ENCODE data around the gene UGT1A3.

The UGT1A3 gene

DNA sequence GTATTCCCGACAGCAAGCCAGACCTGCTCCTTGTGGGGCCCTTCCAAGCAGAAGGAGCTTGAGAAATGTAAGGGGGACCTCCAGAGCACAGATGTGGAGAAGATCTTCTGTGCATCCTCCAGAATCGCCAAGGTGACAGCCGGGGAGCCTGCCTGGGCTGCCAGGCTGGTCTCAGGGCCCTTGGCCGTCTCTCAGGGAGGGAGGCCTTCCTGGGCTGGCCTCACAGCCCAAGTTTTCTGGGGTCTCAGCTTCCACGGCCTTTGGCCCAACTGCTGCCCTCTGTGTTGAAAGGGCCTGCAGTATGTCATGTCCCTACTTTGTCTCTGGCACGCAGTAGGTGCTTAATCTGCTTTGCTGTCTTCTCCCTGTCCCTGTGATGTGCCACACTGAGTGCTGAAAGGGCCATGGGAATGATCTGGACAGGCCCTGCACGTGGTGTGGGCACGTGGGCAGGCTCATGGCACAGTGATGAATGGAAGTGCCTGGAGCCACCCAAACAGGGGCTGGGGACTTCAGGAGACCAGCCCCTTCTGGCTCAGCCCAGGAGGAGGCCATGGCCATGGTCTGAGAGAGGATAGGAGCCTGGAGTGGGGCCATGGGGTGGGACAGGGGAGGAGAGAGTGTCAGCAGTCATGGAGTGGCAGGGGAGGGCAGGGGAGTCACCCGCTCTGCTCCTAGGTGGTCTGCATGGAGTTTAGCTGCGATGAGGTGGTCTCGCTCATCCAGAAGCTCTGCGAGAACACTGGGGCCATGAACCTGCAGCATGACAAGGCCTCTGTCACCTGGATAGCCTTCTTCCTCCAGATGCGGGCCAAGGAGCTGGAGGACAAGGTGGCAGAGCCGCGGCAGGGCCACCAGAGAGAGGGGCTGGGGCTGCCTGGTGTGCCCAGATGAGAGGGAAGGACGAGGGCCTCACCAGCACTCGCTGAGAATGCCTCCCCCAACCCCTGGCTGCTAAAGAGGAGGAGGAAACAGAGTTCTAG, 90.1 kb downstream of the UGT1A3 start:
- no peak for DNase-seq

- DNase-seq = no peak
Observed at GRCh38 chr2:233819884-233820773, 91.3 kb downstream of the UGT1A3 start.

DNA sequence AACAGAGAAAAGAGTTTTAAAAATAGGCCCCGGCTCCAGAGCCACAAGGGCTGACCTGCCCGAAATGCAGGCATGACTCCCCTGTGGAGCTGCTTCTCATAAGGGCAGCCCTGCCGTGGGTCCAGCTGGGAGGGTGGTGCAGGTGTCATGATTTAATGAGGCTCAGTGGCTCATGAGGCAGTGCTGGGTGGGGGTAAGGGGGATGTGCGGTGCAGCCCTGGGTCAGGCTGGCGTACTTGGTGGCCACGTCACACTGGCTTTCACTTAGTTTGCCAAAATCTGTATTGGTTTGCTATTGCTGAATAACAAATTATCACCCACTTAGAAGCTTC, 91.9 kb downstream of the UGT1A3 start:
- no peak for DNase-seq

GRCh38 chr2:233821196-233821595, 92.4 kb downstream of the UGT1A3 start:
- DNase-seq = no peak

DNA sequence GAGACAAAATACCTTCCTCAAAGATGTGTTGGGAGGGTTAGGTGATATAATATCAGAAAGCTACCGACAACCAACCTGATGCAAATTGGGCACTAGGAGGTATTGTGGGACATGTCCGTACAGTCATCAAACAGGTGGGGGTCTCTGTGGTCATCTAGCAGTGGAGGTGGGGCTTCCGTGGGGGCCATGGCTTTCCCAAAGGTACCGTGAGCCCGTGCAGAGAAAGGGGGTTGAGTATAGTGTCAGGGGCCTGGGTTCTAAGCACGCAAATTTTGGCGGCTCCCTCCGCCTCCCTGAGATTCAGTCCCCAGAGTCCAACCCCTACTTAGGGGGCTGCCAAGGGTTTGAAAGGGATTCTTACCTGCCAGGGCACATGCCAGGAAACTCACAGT, 92.9 kb downstream of the UGT1A3 start:
- no peak for DNase-seq

DNA sequence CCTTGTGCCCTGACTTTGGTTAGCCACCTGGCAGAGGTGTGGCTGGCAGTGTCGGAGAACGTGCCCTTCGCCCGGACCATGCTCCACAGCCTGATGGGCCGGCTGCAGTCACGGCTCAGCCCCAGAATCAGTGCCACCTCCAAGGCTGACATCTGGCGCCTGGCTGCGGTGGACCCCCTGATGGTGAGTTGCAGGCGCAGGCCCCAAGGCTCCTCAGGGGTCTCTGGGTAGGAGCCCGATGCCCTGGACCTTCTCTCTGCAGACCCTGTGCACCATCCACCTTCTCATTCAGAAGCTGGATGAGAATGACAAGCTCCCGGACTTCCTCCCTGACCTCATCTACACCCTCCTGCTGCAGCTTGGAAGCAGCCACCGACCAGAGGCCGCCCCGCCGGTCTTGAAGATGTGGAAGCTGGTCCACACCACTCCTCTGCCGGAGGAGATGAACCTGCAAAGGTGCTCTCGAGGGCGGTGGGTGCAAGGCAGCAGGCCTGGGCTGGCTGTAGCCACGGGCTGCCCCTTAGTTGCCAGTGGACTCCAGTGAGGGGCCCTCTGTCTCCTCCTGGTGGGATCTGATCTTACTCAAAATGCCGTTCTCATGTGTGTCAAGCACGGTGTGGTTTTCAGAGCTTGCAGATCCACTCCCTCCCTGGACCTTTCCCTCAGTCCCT, 93.4 kb downstream of the UGT1A3 start:
- no peak for DNase-seq
